ENCODE results near the gene LAMA5.
A peak's percentile ranks its signal among the peaks of the same experiment; 100 is the strongest.

GRCh38 chr20:62413896-62414481, 46.9 kb upstream of the LAMA5 start:
- TF ChIP-seq CTCF (IDR thresholded peaks at IDR 0.05; ENCODE audit: control extremely low read depth in 1 of 3, insufficient read depth in 1 of 3, low read depth in 1 of 3, low read length in 3 of 3) (peak in 2 of 3 experiments; percentile 61 to 66; a peak in 3 of 4 replicates), SAP30 (IDR thresholded peaks at IDR 0.05; ENCODE audit: insufficient read depth, insufficient replicate concordance, low read length) (no peak), ATF3 (IDR thresholded peaks at IDR 0.05; ENCODE audit: insufficient read depth, low read depth, low read length) (no peak), POLR2A (IDR thresholded peaks at IDR 0.05; ENCODE audit: control extremely low read depth in 1 of 2, low read depth in 2 of 2, low read length in 2 of 2) (no peak), RAD21 (IDR thresholded peaks at IDR 0.05 in 1 of 2, conservative IDR thresholded peaks at IDR 0.05 in 1 of 2; ENCODE audit: low read depth in 2 of 2, low read length in 2 of 2) (peak in 1 of 2 experiments; percentile 47; a peak in 2 of 4 replicates), EZH2 (IDR thresholded peaks at IDR 0.05; ENCODE audit: low read depth, low read length, severe bottlenecking) (no peak), CHD2 (IDR thresholded peaks at IDR 0.05; ENCODE audit: low read length) (no peak), MAX (IDR thresholded peaks at IDR 0.05) (no peak)

Data from H1 (cell line).